GM12878 (cell line): ENCODE data around the gene CCDC66. TPM values are rescaled to one million over a fixed set of nuclear protein-coding genes. Genes with fewer than 3 reads are reported as not detected.

Experiments
- ATAC-seq: fragments of 200-7000 bp; cut with Tn5 transposase; 3 replicates; pipeline ENCODE4 v1.9.1; 2020; ENCODE audit warnings: mild to moderate bottlenecking, moderate library complexity
- BruUV-seq: library from RNA; stranded (reverse); fragments of 400-500 nt; replicated peaks from 2 replicates; lab custom pipeline; 2021; lab: Mats Ljungman, UMichigan
- CTCF ChIA-PET: fragments of 300-600 bp; sonication (Branson Sonifier 250); formaldehyde crosslinking; extraction: SDS; loops from one replicate; lab custom pipeline; 2021; ENCODE audit warnings: inconsistent platforms; lab: Yijun Ruan, JAX
- POLR2A ChIA-PET: fragments of 350-600 bp; formaldehyde crosslinking; extraction: SDS; loops from one replicate; lab custom pipeline; 2021; ENCODE audit warnings: inconsistent platforms; lab: Charles Lee
- RAD21 ChIA-PET: fragments of 300-600 bp; sonication (Branson Sonifier 250); formaldehyde crosslinking; loops from one replicate; lab custom pipeline; 2023; ENCODE audit warnings: antibody characterized with exemption; ENCODE audit not compliant: unreplicated experiment; lab: Charles Lee
- SMC1A ChIA-PET: fragments of 300-600 bp; sonication (Branson Sonifier 250); formaldehyde crosslinking; loops from one replicate; lab custom pipeline; 2023; ENCODE audit not compliant: unreplicated experiment, uncharacterized antibody; lab: Charles Lee
- DNase-seq: peaks from one replicate; pipeline ENCODE4 v3.0.0-alpha.2; 2011; ENCODE audit warnings: low read depth, low spot score
- FAIRE-seq: peaks from 3 replicates; lab custom pipeline; 2011; peaks lifted over from hg19 to GRCh38; lab: Jason Lieb, UNC
- H2AFZ ChIP-seq: 2 replicates; pipeline ENCODE4 v1.6.0; 2011; ENCODE audit warnings: low read depth, low read length, control low read depth; ENCODE audit not compliant: control insufficient read depth
- H3K27ac ChIP-seq: 2 replicates; pipeline ENCODE4 v1.5.1; 2011; ENCODE audit warnings: control low read depth; ENCODE audit not compliant: control insufficient read depth, insufficient read depth
- H3K27me3 ChIP-seq, 2 experiments: replicated peaks in 1 of 2; 2 replicates each; pipeline versions ENCODE4 v1.6.0 to v1.6.1; 2011; ENCODE audit warnings: low read length in 1 of 2; ENCODE audit not compliant: control insufficient read depth in 2 of 2, insufficient read depth in 2 of 2
- H3K36me3 ChIP-seq, 2 experiments: 2 replicates each; pipeline ENCODE4 v1.5.1; 2011; ENCODE audit warnings: low read length in 1 of 2; ENCODE audit not compliant: control insufficient read depth in 2 of 2, insufficient read depth in 2 of 2
- H3K4me1 ChIP-seq: 2 replicates; pipeline ENCODE4 v1.6.1; 2011; ENCODE audit warnings: mild to moderate bottlenecking, low read length, moderate library complexity, mixed read lengths; ENCODE audit not compliant: control insufficient read depth, insufficient read depth
- H3K4me2 ChIP-seq: 2 replicates; pipeline ENCODE4 v1.6.0; 2011; ENCODE audit warnings: control low read depth; ENCODE audit not compliant: control insufficient read depth, insufficient read depth
- H3K4me3 ChIP-seq: fragments of 200-600 bp; sonication (generic); 2 replicates; pipeline ENCODE4 v1.5.1; 2016
- H3K79me2 ChIP-seq: 2 replicates; pipeline ENCODE4 v1.6.0; 2011; ENCODE audit warnings: low read length; ENCODE audit not compliant: control insufficient read depth, insufficient read depth
- H3K9ac ChIP-seq: 2 replicates; pipeline ENCODE4 v1.8.0; 2011; ENCODE audit warnings: low read length, control low read depth, mixed read lengths; ENCODE audit not compliant: control insufficient read depth, insufficient read depth
- H3K9me3 ChIP-seq: replicated peaks from 3 replicates; pipeline ENCODE4 v1.5.1; 2011; ENCODE audit warnings: mild to moderate bottlenecking, low read length; ENCODE audit not compliant: control insufficient read depth, insufficient read depth
- H4K20me1 ChIP-seq: 2 replicates; pipeline ENCODE4 v1.6.0; 2011; ENCODE audit not compliant: control insufficient read depth, insufficient read depth
- BMI1 ChIP-seq: fragments of 450-650 bp; IDR thresholded peaks from 2 replicates; pipeline ENCODE4 v1.6.1; 2016; ENCODE audit warnings: mild to moderate bottlenecking, moderate library complexity, borderline replicate concordance
- CHD1 ChIP-seq: IDR thresholded peaks from 2 replicates; pipeline ENCODE4 v1.6.1; 2012; ENCODE audit warnings: low read depth, low read length, improper control_type of control experiment
- GABPA ChIP-seq: IDR thresholded peaks from 2 replicates; pipeline ENCODE4 v1.6.1; 2014; ENCODE audit warnings: antibody characterized with exemption, low read depth, mild to moderate bottlenecking, inconsistent platforms
- HDAC6 ChIP-seq: fragments of 200-600 bp; sonication (generic); IDR thresholded peaks from one replicate; pipeline ENCODE4 v1.8.0; 2017; ENCODE audit warnings: antibody characterized with exemption; ENCODE audit not compliant: unreplicated experiment
- IRF5 ChIP-seq: fragments of 450-650 bp; IDR thresholded peaks from 2 replicates; pipeline ENCODE4 v1.6.1; 2017; ENCODE audit warnings: borderline replicate concordance
- LARP7 ChIP-seq: fragments of 450-650 bp; IDR thresholded peaks from 2 replicates; pipeline ENCODE4 v1.6.1; 2017; ENCODE audit warnings: mild to moderate bottlenecking
- NFYB ChIP-seq: IDR thresholded peaks from 2 replicates; pipeline ENCODE4 v1.6.1; 2011; ENCODE audit warnings: low read depth, mild to moderate bottlenecking, low read length, improper control_type of control experiment, moderate library complexity; ENCODE audit not compliant: insufficient read depth
- PKNOX1 ChIP-seq: fragments of 450-650 bp; IDR thresholded peaks from 2 replicates; pipeline ENCODE4 v1.6.1; 2016; ENCODE audit warnings: mild to moderate bottlenecking
- RAD51 ChIP-seq: fragments of 450-650 bp; IDR thresholded peaks from 2 replicates; pipeline ENCODE4 v1.6.1; 2016; ENCODE audit warnings: moderate library complexity, mild to moderate bottlenecking, inconsistent platforms
- SMAD5 ChIP-seq: IDR thresholded peaks from 2 replicates; pipeline ENCODE4 v1.6.1; 2016; ENCODE audit warnings: antibody characterized with exemption, low read depth
- SREBF2 ChIP-seq: IDR thresholded peaks from 2 replicates; pipeline ENCODE4 v1.6.1; 2012; ENCODE audit warnings: mild to moderate bottlenecking, low read length
- SRF ChIP-seq, 2 experiments: IDR thresholded peaks; 2 replicates each; pipeline ENCODE4 v1.6.1; 2011; ENCODE audit warnings: low read depth in 2 of 2, low read length in 2 of 2, mild to moderate bottlenecking in 1 of 2, moderate library complexity in 1 of 2
- TARDBP ChIP-seq: IDR thresholded peaks from 2 replicates; pipeline ENCODE4 v1.6.1; 2016; ENCODE audit warnings: borderline replicate concordance
- ZNF24 ChIP-seq: fragments of 450-650 bp; IDR thresholded peaks from 2 replicates; pipeline ENCODE4 v1.6.1; 2017; ENCODE audit warnings: antibody characterized with exemption, mild to moderate bottlenecking
- WGBS: methylation state at CpG from one replicate; pipeline ENCODE4 v1.1.6; 2016; ENCODE audit warnings: low lambda C conversion rate; ENCODE audit not compliant: insufficient replicate concordance, insufficient coverage; ENCODE audit errors: missing lambda C conversion rate; 5-methylcytosine and 5-hydroxymethylcytosine counted together
- in situ Hi-C: fragments of 300-500 bp; cut with MboI; formaldehyde crosslinking; loops from 9 replicates; pipeline ENCODE4 v1.14.3; 2018; ENCODE audit warnings: mixed read lengths
- intact Hi-C: fragments of 100-400 bp; cut with micrococcal nuclease; formaldehyde crosslinking; loops from one replicate; pipeline ENCODE4 v1.14.2; 2022; ENCODE audit not compliant: unreplicated experiment
- polyA plus RNA-seq, 11 experiments: library from polyadenylated mRNA; depleted of rRNA in 4 of 11; unstranded in 6 of 11; stranded (reverse) in 5 of 11; fragments of >200 nt; fragmentation: Nextera tagmentation in 4 of 11; fragmentation: Illumina TruSeq in 1 of 11; extraction: Ambion mirVana in 4 of 11; extraction: Trizol in 1 of 11; gene quantifications; 1 replicate in 1 of 11; 2 replicates in 10 of 11; pipeline versions ENCODE4 v1.2.1 to v1.2.3, GENCODE V29; 2011 to 2016; ENCODE audit warnings: inconsistent platforms in 2 of 11, missing spikeins in 2 of 11, low read depth in 1 of 11
- total RNA-seq, 4 experiments: library from RNA; depleted of rRNA in 3 of 4; stranded (reverse); fragments of >200 nt in 3 of 4; fragmentation: Illumina TruSeq in 1 of 4; extraction: Trizol in 1 of 4; gene quantifications; 2 replicates each; pipeline versions ENCODE4 v1.2.1 to v1.2.3, GENCODE V29; 2013 to 2021
- TF ChIP-seq, protein P1 (sequence below): fragments of 450-650 bp; IDR thresholded peaks from 2 replicates; pipeline ENCODE4 v1.6.1; 2018; ENCODE audit warnings: borderline replicate concordance, mild to moderate bottlenecking; ENCODE audit not compliant: partially characterized antibody

The CCDC66 gene
- total and polyA plus RNA-seq, 10 of the 15 experiments (the other 5 are each of a cell fraction or from before 2014, with no cell fraction given), result 9.4 to 31.9 (median 18.1) TPM

- no peaks in the 10 kb centered on the region for H3K27me3 ChIP-seq
- no peak for TF ChIP-seq HDAC6
- TF ChIP-seq LARP7, result no peak
- no peak for FAIRE-seq
- CTCF ChIA-PET, result no interaction called here
- H3K9me3 ChIP-seq, result no peaks in the 10 kb centered on the region
- POLR2A ChIA-PET, result interaction anchor here (0.6 kb wide), 1 partner anchor 58 kb away, joined by 3 read pairs; no protein-coding TSS in a partner anchor
- no peak overlapping the region for H2AFZ ChIP-seq
- H3K4me2 ChIP-seq, result no peak overlapping the region
- ATAC-seq, result no peak
- in situ Hi-C loops, result no loop called here
- no peaks in the 10 kb centered on the region for H4K20me1 ChIP-seq
- BruUV-seq, result no TSS peak
- no peaks in the 10 kb centered on the region for H3K4me1 ChIP-seq
- SMC1A ChIA-PET, result no interaction called here
- no peak overlapping the region for H3K27ac ChIP-seq
- RAD21 ChIA-PET, result no interaction called here
- DNase-seq, result no peak
- H3K9ac ChIP-seq, result no peak overlapping the region
- intact Hi-C loops, result no loop called here
- H3K36me3 ChIP-seq, result peaks cover 2 to 19% of the 10 kb centered on the region in 2 experiments
- H3K4me3 ChIP-seq, result no peak overlapping the region
- WGBS, result 78% methylated on average over 2 of the region's 2 CpGs
- no peaks in the 10 kb centered on the region for H3K79me2 ChIP-seq
Observed at GRCh38 chr3:56620371-56620770, 63.4 kb downstream of the CCDC66 start.

- Histone ChIP-seq H3K27me3 (no peaks in the 10 kb centered on the region), H2AFZ (no peak overlapping the region), H3K4me2 (no peak overlapping the region), H3K27ac (no peak overlapping the region), H3K36me3 (peaks cover 2 to 16% of the 10 kb centered on the region in 2 experiments), H3K4me3 (no peak overlapping the region), H3K4me1 (no peaks in the 10 kb centered on the region), H3K79me2 (no peaks in the 10 kb centered on the region), H3K9ac (no peak overlapping the region), H4K20me1 (no peaks in the 10 kb centered on the region), H3K9me3 (no peaks in the 10 kb centered on the region)
- no TSS peak for BruUV-seq
- DNase-seq (no peak), FAIRE-seq (no peak), ATAC-seq (no peak)
- in situ Hi-C loops (no loop called here), intact Hi-C loops (no loop called here)
- SMC1A ChIA-PET, result no interaction called here
- 67% methylated on average over 3 of the region's 3 CpGs for WGBS
- CTCF ChIA-PET, result no interaction called here
- RAD21 ChIA-PET, result no interaction called here
- POLR2A ChIA-PET, result no interaction called here
- TF ChIP-seq GABPA (no peak), SMAD5 (no peak), IRF5 (no peak), PKNOX1 (no peak), ZNF24 (no peak), NFYB (no peak), RAD51 (no peak), SRF (IDR thresholded peaks at IDR 0.05; ENCODE audit: low read depth in 2 of 2, low read length in 2 of 2) (no peak), TARDBP (no peak), CHD1 (no peak), BMI1 (no peak), SREBF2 (no peak)
- TF ChIP-seq, protein P1, sequence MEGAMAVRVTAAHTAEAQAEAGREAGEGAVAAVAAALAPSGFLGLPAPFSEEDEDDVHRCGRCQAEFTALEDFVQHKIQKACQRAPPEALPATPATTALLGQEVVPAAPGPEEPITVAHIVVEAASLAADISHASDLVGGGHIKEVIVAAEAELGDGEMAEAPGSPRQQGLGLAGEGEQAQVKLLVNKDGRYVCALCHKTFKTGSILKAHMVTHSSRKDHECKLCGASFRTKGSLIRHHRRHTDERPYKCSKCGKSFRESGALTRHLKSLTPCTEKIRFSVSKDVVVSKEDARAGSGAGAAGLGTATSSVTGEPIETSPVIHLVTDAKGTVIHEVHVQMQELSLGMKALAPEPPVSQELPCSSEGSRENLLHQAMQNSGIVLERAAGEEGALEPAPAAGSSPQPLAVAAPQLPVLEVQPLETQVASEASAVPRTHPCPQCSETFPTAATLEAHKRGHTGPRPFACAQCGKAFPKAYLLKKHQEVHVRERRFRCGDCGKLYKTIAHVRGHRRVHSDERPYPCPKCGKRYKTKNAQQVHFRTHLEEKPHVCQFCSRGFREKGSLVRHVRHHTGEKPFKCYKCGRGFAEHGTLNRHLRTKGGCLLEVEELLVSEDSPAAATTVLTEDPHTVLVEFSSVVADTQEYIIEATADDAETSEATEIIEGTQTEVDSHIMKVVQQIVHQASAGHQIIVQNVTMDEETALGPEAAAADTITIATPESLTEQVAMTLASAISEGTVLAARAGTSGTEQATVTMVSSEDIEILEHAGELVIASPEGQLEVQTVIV, result no peak
Observed at GRCh38 chr3:56621681-56622080, 64.7 kb downstream of the CCDC66 start.
